ELF-1 (cell line): Measurements from ENCODE around the gene SLC7A4.

ENCODE experiments used
- DNase-seq: peaks from one replicate; pipeline ENCODE4 v3.0.0-alpha.2; 2016; ENCODE audit warnings: low read depth, low spot score

SLC7A4 gene

DNA sequence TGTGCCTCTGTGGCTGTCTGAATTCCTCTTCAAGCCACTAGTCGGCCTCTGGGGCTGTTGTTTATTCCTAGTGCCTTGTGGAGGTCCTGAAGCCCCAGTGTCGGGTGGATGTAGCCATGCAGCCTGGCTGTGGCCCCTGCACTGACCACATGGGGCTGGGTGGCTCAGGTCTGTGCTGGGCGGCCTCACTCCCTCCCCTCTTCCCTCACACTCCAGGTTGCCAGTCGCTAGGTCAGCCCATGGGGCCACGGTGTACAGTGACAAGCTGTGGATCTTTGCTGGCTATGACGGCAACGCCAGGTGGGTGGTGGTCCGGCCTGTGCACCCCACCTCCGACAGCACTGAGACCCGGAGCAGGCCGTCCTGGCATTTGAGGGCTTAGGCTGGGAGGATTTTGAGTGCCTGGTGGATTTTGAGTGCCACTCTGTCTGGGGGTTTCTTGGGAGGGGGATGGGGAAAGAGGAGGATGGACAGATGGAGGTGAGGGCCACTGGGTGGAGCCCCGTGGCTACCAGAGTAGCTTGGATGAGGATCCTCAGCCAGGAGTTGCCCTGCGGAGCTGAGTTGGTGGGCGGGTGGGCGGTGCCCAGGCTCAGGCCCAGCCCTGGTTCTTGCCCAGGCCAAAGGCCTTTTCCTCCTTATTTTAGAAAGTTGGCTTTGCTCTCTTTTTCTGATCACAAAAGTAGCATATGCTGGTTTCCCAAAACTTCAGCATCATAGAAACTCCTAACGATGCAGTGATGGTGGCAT is 43.6 kb downstream of the SLC7A4 start:
- no peak for DNase-seq

DNA sequence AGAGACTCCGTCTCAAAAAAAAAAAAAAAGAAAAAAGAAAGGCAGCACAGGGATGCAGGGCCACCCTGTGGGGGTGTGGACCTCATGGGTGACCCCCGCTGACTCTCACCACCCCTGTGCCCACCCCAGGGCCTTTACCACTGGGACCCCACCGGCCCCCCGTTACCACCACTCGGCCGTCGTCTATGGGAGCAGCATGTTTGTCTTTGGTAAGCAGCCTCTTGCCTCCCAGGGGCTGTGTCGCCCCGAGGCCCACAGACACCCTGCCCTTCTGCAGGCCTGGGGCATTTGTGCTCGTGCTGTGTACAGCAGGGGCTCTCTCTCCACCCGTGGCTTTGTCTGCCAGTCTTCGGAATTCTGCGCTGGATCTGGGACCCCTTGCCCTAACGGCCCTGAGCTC is 45.0 kb downstream of the SLC7A4 start:
- no peak for DNase-seq

DNA sequence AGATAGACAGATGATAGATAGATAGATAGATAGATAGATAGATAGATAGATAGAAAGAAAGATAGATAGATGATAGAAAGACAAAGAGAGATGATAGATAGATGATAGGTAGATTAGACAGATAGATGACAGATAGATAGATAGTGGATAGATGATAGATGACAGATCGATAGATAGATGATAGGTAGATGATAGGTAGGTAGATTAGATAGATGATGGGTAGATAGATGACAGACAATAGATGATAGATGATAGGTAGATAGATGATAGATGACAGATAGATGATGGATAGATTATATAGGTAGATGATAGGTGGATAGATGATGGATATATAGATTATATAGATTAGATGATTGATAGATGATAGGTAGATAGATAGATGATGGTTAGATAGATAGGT is 46.0 kb downstream of the SLC7A4 start:
- no peak for DNase-seq

DNA sequence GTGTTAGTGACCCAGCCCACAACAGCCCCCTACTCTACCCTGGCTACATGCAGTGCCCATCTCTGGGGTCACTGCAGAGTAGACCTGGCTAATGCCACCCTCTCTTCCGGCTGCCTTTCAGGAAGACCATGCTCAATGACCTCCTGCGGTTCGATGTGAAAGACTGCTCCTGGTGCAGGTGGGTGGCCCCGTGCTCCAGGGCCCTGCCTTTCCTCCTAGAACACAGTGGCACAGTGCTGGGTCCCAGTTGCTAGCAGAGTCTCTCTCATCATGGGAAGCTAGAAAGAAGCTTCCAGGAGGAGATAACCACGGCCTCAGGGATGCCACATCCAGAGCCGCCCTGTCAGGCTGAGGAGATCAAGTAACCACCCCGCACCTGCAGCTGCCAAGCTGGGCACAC is 46.6 kb downstream of the SLC7A4 start:
- no peak for DNase-seq

DNA sequence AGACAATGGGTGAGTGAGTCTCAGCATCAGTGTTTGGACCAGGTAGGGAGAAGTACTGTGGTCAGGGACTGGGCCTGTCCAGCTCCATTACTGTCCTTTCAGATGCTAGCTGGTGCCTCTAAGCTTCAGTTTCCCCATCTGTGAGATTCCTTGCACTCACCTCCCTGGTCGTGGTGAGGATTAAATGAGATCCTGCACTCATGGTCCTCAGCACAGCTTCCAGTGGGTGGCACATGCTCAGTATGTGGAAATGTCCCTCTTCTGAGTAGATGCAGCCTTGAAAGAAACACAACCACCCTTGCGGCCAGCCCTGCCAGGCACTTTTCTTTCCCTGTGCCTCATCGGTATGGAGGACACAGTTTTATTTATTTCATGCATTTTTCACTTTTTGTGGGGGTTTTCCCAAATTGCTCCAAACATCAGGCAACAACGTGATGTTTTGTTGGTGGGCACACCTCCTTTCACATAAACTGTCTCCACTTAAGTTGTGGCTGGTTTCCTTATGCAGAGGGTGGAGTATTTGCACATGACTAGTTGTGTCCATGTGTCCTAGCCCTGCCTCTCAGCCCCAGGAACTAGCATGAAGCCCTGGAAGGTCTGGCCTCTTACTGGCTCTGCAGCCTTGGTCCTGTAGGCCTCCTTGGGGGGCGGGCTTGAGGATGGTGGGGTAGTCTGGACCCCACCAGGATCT is 49.1 kb downstream of the SLC7A4 start:
- DNase-seq: no peak

DNA sequence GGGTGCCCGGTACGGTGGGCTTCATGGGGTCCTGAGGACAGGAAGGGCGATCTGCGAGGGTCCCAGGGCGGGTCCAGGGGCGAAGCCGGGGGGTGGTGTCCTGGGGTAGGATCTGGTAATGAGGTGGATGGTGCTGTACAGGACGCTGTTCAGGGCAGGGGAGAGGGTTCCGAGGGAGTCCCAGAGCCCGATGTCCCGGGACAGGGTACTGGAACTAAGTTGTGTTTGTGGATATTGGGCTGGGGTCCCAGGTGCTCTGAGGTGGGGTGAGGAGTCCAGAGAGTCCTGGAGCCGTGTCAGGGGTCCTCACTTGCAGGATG is 49.8 kb downstream of the SLC7A4 start:
- DNase-seq: no peak

DNA sequence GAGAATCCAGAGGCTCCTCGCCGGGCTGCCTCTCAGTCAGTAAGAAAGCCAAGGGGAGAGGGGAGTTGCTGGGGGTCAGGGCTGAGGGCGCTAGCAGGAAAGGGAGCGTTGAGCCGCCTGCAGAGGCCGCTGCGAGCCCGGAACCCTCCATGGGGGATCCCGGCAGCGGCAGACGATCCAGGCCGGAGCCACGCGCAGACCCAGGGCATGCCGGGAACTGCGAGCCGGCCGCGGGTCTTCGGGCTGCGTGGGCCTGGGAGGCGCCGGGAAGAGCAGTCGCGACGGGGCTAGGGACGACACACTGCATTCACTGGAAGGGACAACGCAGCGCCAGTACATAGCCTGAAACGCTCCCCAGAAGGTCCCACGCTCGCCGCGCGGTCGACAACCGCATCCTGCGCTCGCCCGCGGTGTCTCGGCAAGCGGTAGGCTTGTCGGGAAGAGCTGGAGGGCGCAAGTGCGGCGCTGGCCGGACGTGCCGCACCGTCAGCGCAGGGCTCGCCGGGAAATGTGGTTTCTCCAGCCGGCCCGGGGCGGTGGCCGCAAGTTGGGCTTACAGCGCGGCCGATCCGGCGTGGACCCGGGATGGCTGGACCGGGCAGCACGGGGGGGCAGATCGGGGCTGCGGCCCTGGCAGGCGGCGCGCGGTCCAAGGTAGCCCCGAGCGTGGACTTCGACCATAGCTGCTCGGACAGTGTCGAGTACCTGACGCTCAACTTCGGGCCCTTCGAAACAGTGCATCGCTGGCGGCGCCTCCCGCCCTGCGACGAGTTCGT is 50.4 kb downstream of the SLC7A4 start, which contains the start of gene LZTR1:
Gene LZTR1 (plus strand): TSS at position 511 of the 776 bp plus-strand sequence. CDS start 75 bp downstream, at position 586.
- DNase-seq: peak; percentile 90

DNA sequence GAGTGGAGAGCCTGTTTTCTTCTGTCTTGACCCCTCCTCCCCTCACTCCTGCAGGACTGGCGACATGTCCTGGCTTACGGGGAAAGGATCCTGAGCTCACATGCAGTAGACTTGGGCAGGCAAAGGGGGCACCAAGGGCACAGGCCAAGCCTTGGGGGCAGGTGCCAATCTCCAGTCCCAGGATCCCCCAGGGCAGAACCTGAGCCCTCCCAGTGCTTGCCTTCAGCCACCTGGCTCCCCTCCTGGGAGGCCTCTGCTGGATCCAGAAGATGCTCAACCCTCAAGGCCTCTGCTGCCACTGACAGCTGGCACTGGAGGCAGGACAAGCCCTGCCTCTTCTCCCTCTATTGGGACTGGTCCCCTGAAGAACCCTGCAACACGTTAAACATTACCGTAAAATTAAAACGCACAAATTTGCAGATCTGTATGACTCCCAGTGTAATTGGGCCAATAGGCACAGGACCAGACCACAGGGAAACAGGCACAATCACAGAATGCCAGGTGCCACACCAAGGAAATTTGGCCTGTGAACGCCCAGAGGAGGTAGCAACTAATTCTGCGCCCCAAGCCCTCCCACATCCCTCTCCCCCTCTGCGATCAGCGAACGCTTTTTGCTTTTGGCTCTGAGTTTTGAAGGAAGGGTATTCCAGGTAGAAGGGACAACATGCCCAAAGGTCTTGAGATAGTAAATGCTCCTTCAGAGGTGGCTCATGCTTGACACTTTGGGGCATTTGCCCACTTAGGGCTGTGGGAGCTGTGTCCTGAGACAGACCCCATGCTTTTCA is 51.2 kb downstream of the SLC7A4 start:
- no peak for DNase-seq

DNA sequence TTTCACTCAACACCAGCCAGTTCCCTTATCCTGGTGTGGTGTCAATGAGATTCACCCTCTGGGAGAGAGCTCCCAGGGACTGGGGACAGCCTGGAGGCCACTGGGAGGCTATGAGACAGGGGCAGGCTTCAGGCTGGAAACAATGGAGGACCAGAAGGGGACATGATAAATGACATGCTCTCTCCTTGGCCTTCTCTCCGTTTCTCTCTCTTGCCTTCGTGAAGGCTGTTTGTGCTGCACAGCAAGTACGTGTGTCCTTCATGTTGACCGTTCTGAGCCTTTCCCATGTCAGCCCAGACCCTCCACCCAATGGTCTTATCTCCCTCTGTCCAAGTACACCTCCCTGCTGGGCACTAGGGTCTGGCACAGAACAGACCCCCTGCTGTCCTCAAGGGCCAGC is 51.8 kb downstream of the SLC7A4 start:
- no peak for DNase-seq

DNA sequence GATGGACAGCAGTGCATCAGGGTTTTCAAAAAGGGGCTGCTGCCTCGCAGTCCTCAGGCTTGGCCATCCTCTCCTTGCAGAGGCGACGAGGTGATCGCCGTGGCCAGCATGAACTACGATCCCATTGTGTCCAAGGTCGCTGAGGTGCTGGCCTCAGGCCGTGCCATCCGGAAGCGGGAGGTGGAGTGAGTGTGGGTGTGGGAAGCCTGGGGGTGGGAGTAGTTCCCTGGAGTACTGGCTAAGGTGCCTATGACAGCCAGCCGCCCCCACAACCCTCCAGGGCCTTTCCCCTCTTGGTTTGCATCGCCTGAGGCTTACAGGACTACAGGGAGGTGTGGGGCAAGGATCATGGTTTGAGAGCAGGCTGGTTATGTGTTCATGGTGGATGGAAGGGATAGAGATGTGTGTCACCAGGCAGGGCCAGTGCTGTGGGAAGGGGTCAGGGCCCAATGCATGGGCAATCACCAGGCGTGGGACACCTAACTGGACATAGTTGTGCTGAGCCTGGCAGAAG is 52.4 kb downstream of the SLC7A4 start:
- no peak for DNase-seq

DNA sequence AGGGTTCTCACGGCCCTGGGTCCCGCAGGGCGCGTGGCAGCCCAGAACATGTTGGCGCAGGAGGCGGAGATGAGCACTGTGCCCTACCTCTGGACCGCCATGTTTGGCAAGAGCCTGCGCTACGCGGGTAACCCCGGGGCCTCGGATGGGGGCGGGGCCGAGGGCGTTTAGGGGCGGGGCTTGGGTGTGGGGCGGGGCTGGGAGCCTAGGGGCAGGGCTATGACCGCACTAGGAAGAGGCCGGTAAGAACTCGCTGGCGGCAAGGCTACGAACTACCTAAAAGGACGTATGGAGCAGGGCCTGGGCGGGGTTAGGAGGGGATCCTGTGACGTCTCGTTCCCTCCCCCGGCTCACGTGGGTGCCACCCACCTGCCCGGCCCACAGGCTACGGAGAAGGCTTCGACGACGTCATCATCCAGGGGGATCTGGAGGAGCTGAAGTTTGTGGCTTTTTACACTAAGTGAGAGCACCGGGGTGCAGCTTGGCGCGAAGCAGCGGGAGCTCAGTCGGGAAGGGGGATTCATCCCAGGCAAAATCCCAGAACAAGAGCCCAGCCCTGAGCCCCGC is 53.0 kb downstream of the SLC7A4 start:
- DNase-seq: peak; percentile 97
